Loucy (cell line): Measurements from ENCODE around the gene SIGLEC11.

ENCODE experiments used
- CTCF ChIP-seq: fragments of 200-600 bp; sonication (generic); conservative IDR thresholded peaks from 2 replicates; pipeline ENCODE4 v1.5.1; 2014; ENCODE audit warnings: mild to moderate bottlenecking, antibody characterized with exemption, low read length
- EZH2phosphoT487 ChIP-seq: fragments of 200-600 bp; IDR thresholded peaks from 2 replicates; pipeline ENCODE4 v1.6.1; 2018; ENCODE audit warnings: antibody characterized with exemption, mild to moderate bottlenecking, moderate library complexity, borderline replicate concordance

GRCh38 chr19:49976496-49976895, 15.5 kb upstream of the SIGLEC11 start:
- TF ChIP-seq CTCF (no peak), EZH2phosphoT487 (no peak)
